Subcutaneous adipose tissue (tissue), 4 donors: ENCODE results near the gene MEGF11. TPM values are rescaled to one million over a fixed set of nuclear protein-coding genes. Genes with fewer than 3 reads are reported as not detected.

ENCODE experiments used
- CTCF ChIP-seq: fragments of 450-650 bp; IDR thresholded peaks from one replicate; pipeline ENCODE4 v1.5.1; 2016; ENCODE audit warnings: low read depth, mild to moderate bottlenecking, control low read depth, antibody characterized with exemption, moderate library complexity
- total RNA-seq, 4 donors: library from RNA; depleted of rRNA; stranded (reverse); fragments of >200 nt; gene quantifications; one replicate each; pipeline ENCODE4 v1.1.0, GENCODE V29; 2016

The MEGF11 gene
- total RNA-seq, 4 donors from 2014 or later, result not detected

- no peak for TF ChIP-seq CTCF
Measured at GRCh38 chr15:65916041-65916663, 337.4 kb downstream of the MEGF11 start.

GRCh38 chr15:65914981-65915925, 338.3 kb downstream of the MEGF11 start:
- no peak for TF ChIP-seq CTCF

GRCh38 chr15:65914386-65914785, 339.2 kb downstream of the MEGF11 start:
- TF ChIP-seq CTCF, result no peak

GRCh38 chr15:65913631-65914199, 339.8 kb downstream of the MEGF11 start:
- TF ChIP-seq CTCF, result no peak

GRCh38 chr15:65912235-65912634, 341.3 kb downstream of the MEGF11 start:
- TF ChIP-seq CTCF, result no peak

GRCh38 chr15:65910341-65910740, 343.2 kb downstream of the MEGF11 start:
- TF ChIP-seq CTCF, result no peak

- no peak for TF ChIP-seq CTCF
Measured at GRCh38 chr15:65909831-65910230, 343.7 kb downstream of the MEGF11 start.
